CD4-positive, CD25-positive, alpha-beta regulatory T cell (primary cell): ENCODE results near the gene VASP. TPM values are rescaled to one million over a fixed set of nuclear protein-coding genes. Genes with fewer than 3 reads are reported as not detected.

Experiments
- ATAC-seq, 2 donors: fragments of 150-1000 bp; cut with Tn5 transposase; one replicate each; pipeline ENCODE4 v1.10.0; 2021; ENCODE audit warnings: low read depth in 2 of 2, moderate number of reproducible peaks in 2 of 2, moderate library complexity in 1 of 2
- DNase-seq, 3 donors: peaks; one replicate each; pipeline versions ENCODE4 v3.0.0 to v3.0.0-alpha.2; 2012 to 2022; ENCODE audit warnings: mixed read lengths in 1 of 3
- H3K27ac ChIP-seq: one replicate; pipeline ENCODE4 v1.7.0; 2013; ENCODE audit warnings: mild to moderate bottlenecking, low read length; ENCODE audit not compliant: insufficient read depth, poor library complexity, severe bottlenecking
- H3K27me3 ChIP-seq: one replicate; pipeline ENCODE4 v1.7.0; 2013; ENCODE audit warnings: low read length; ENCODE audit not compliant: control insufficient read depth, insufficient read depth
- H3K36me3 ChIP-seq: one replicate; pipeline ENCODE4 v1.7.0; 2013; ENCODE audit warnings: mild to moderate bottlenecking, low read length, moderate library complexity; ENCODE audit not compliant: control insufficient read depth, insufficient read depth
- H3K4me1 ChIP-seq: 2 replicates; pipeline ENCODE4 v1.7.0; 2013; ENCODE audit warnings: mild to moderate bottlenecking, low read length; ENCODE audit not compliant: insufficient read depth, control insufficient read depth, poor library complexity, severe bottlenecking
- H3K4me3 ChIP-seq: one replicate; pipeline ENCODE4 v1.7.0; 2013; ENCODE audit warnings: low read depth, mild to moderate bottlenecking, low read length, moderate library complexity
- H3K9me3 ChIP-seq, 2 experiments: 1 replicate in 1 of 2; 2 replicates in 1 of 2; pipeline ENCODE4 v1.7.0; 2013; ENCODE audit warnings: low read length in 2 of 2, mild to moderate bottlenecking in 1 of 2, moderate library complexity in 1 of 2; ENCODE audit not compliant: control insufficient read depth in 2 of 2
- H3K27ac Mint-ChIP-seq, 3 donors: one replicate each; pipeline ENCODE4 v1.8.0; 2020 to 2022; ENCODE audit warnings: mild to moderate bottlenecking in 3 of 3, mixed read lengths in 3 of 3, moderate library complexity in 2 of 3
- H3K27me3 Mint-ChIP-seq: one replicate; pipeline ENCODE4 v1.8.0; 2022; ENCODE audit warnings: mild to moderate bottlenecking, mixed read lengths
- H3K36me3 Mint-ChIP-seq: one replicate; pipeline ENCODE4 v1.8.0; 2020; ENCODE audit warnings: mixed read lengths
- H3K4me1 Mint-ChIP-seq, 4 donors: one replicate each; pipeline ENCODE4 v1.8.0; 2020 to 2022; ENCODE audit warnings: mixed read lengths in 4 of 4, mild to moderate bottlenecking in 1 of 4
- H3K4me3 Mint-ChIP-seq, 4 donors: one replicate each; pipeline ENCODE4 v1.8.0; 2020 to 2022; ENCODE audit warnings: mild to moderate bottlenecking in 4 of 4, mixed read lengths in 4 of 4, moderate library complexity in 3 of 4
- H3K9me3 Mint-ChIP-seq, 7 donors: one replicate each; pipeline ENCODE4 v1.8.0; 2020 to 2022; ENCODE audit warnings: mixed read lengths in 7 of 7, mild to moderate bottlenecking in 3 of 7, moderate library complexity in 2 of 7
- polyA plus RNA-seq, 4 donors: library from polyadenylated mRNA; unstranded; fragments of 300-500 nt; fragmentation: Illumina TruSeq; gene quantifications; one replicate each; pipeline ENCODE4 v1.2.3, GENCODE V29; 2021
- total RNA-seq: library from RNA; stranded (reverse); gene quantifications from one replicate; pipeline ENCODE4 v1.2.3, GENCODE V29; 2022

Gene VASP
- total and polyA plus RNA-seq, 5 donors from 2014 or later, result 40.3 to 115 (median 50.5) TPM

DNA sequence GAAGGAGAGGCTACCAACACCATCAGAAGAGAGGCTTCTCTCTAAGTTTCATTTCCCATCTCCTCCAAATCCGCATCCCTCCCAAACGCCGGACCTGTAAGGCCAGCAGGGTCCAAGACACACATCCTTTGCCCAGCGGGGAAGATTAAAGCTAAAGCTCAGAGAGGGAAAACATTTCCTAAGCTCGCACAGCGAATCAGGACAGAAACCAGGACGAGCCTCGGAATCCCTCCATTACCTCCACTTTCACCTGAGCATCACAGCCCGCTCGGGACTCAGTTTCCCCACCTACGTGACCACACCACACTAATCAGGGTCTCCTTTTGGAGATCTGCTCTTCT, 40.2 kb upstream of the VASP start:
- Histone ChIP-seq H3K4me1 (peaks cover 32% of the 10 kb centered on the region), H3K4me3 (peak overlapping the region; percentile 66), H3K27ac (peak overlapping the region; percentile 98), H3K36me3 (peaks cover 10% of the 10 kb centered on the region), H3K27me3 (peaks cover 2% of the 10 kb centered on the region), H3K9me3 (no peaks in the 10 kb centered on the region)
- Mint-ChIP-seq H3K4me3 (peak overlapping the region; percentile 90 to 99 (median 94)), H3K36me3 (no peaks in the 10 kb centered on the region), H3K9me3 (peaks cover 0 to 6% (median 0%) of the 10 kb centered on the region in 7 donors), H3K4me1 (peaks cover 0 to 26% (median 12%) of the 10 kb centered on the region in 4 donors), H3K27me3 (peaks cover 25% of the 10 kb centered on the region), H3K27ac (peak overlapping the region in 2 of 3 donors; percentile 99)
- ATAC-seq (no peak), DNase-seq (no peak)

DNA sequence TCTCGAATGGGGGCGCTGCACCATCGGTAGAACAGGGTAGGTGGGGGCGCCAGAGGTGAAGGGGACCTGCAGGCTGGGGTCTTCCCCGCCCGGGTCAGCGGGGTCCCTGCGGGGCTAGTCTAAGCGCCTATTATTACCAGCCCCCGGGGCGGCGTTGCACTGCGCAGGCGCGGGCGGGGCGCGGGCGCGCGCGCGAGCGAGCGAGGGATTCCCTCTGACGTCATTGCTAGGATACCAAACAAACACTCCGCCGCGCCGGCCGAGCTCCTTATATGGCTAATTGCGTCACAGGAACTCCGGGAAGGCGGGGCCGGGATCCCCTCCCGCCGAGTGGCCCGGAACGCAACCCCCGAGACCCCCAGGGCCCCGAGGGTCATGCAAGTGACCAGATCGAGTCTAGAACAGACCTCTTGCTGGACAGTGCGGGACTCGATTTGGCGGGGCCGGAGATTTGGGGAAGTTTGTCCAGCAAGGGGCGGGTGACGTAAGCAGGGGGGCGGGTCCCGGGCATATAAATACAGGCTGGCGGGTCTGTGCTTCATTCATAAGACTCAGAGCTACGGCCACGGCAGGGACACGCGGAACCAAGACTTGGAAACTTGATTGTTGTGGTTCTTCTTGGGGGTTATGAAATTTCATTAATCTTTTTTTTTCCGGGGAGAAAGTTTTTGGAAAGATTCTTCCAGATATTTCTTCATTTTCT, 39.7 kb upstream of the VASP start, which contains the start of gene FOSB:
Gene FOSB (plus strand): TSS at position 541 of the 703 bp plus-strand sequence. CDS start 591 bp downstream, outside the sequence.
- H3K9me3 ChIP-seq, result no peaks in the 10 kb centered on the region
- H3K4me1 ChIP-seq, result peaks cover 32% of the 10 kb centered on the region
- H3K27ac ChIP-seq, result peak within 1 kb of the TSS; percentile 98
- no peaks in the 10 kb centered on the region for H3K36me3 Mint-ChIP-seq
- ATAC-seq (peak; percentile 30 to 40), DNase-seq (peak; percentile 92 to 97 (median 94))
- peaks cover 2% of the 10 kb centered on the region for H3K27me3 ChIP-seq
- H3K9me3 Mint-ChIP-seq, result peaks cover 0 to 6% (median 0%) of the 10 kb centered on the region in 7 donors
- H3K27ac Mint-ChIP-seq, result peak within 1 kb of the TSS; percentile 89 to 99 (median 99)
- peaks cover 25% of the 10 kb centered on the region for H3K27me3 Mint-ChIP-seq
- peaks cover 0 to 29% (median 12%) of the 10 kb centered on the region in 4 donors for H3K4me1 Mint-ChIP-seq
- H3K36me3 ChIP-seq, result peaks cover 15% of the 10 kb centered on the region
- peak within 1 kb of the TSS; percentile 93 for H3K4me3 ChIP-seq
- H3K4me3 Mint-ChIP-seq, result peak within 1 kb of the TSS; percentile 90 to 99 (median 94)

DNA sequence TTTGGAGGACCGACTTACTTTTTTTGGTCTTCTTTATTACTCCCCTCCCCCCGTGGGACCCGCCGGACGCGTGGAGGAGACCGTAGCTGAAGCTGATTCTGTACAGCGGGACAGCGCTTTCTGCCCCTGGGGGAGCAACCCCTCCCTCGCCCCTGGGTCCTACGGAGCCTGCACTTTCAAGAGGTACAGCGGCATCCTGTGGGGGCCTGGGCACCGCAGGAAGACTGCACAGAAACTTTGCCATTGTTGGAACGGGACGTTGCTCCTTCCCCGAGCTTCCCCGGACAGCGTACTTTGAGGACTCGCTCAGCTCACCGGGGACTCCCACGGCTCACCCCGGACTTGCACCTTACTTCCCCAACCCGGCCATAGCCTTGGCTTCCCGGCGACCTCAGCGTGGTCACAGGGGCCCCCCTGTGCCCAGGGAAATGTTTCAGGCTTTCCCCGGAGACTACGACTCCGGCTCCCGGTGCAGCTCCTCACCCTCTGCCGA, 39.1 kb upstream of the VASP start:
- H3K36me3 Mint-ChIP-seq, result no peaks in the 10 kb centered on the region
- peaks cover 2% of the 10 kb centered on the region for H3K27me3 ChIP-seq
- peaks cover 32% of the 10 kb centered on the region for H3K4me1 ChIP-seq
- H3K4me3 Mint-ChIP-seq, result peak overlapping the region; percentile 90 to 99 (median 94)
- H3K4me3 ChIP-seq, result peak overlapping the region; percentile 93
- peak in 1 of 3 donors; percentile 55 for DNase-seq
- peak overlapping the region; percentile 89 to 99 (median 99) for H3K27ac Mint-ChIP-seq
- H3K27me3 Mint-ChIP-seq, result peaks cover 25% of the 10 kb centered on the region
- peaks cover 17% of the 10 kb centered on the region for H3K36me3 ChIP-seq
- peaks cover 0 to 29% (median 13%) of the 10 kb centered on the region in 4 donors for H3K4me1 Mint-ChIP-seq
- H3K27ac ChIP-seq, result peak overlapping the region; percentile 98
- no peaks in the 10 kb centered on the region for H3K9me3 ChIP-seq
- peak; percentile 3 to 12 for ATAC-seq
- H3K9me3 Mint-ChIP-seq, result peaks cover 0 to 6% (median 0%) of the 10 kb centered on the region in 7 donors

DNA sequence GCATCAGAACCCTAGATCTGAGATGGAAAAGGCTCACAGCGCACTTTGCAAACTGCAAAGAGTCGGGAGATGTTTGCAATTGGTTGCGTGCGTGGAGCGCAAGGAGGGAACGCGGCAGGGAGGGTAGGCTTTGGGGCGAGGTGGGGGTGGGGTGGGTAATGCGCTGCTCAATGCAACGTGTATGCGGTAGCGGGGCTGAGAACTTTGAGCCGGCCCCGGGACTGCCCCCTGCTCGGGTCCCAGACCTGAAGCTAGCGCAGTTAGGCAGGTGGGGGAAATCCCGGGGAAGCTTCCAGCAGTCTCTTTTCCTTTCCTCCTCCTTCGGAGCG, 38.5 kb upstream of the VASP start:
- no peaks in the 10 kb centered on the region for H3K9me3 ChIP-seq
- no peaks in the 10 kb centered on the region for H3K27me3 ChIP-seq
- H3K4me3 ChIP-seq, result peak overlapping the region; percentile 93
- Mint-ChIP-seq H3K9me3 (peaks cover 0 to 6% (median 0%) of the 10 kb centered on the region in 7 donors), H3K4me1 (peaks cover 0 to 29% (median 13%) of the 10 kb centered on the region in 4 donors), H3K27ac (peak overlapping the region; percentile 83 to 99 (median 99)), H3K27me3 (peaks cover 25% of the 10 kb centered on the region), H3K4me3 (peak overlapping the region; percentile 90 to 99 (median 94)), H3K36me3 (no peaks in the 10 kb centered on the region)
- H3K36me3 ChIP-seq, result peaks cover 17% of the 10 kb centered on the region
- peak; percentile 13 to 24 for ATAC-seq
- peak overlapping the region; percentile 98 for H3K27ac ChIP-seq
- no peak for DNase-seq
- peaks cover 32% of the 10 kb centered on the region for H3K4me1 ChIP-seq

DNA sequence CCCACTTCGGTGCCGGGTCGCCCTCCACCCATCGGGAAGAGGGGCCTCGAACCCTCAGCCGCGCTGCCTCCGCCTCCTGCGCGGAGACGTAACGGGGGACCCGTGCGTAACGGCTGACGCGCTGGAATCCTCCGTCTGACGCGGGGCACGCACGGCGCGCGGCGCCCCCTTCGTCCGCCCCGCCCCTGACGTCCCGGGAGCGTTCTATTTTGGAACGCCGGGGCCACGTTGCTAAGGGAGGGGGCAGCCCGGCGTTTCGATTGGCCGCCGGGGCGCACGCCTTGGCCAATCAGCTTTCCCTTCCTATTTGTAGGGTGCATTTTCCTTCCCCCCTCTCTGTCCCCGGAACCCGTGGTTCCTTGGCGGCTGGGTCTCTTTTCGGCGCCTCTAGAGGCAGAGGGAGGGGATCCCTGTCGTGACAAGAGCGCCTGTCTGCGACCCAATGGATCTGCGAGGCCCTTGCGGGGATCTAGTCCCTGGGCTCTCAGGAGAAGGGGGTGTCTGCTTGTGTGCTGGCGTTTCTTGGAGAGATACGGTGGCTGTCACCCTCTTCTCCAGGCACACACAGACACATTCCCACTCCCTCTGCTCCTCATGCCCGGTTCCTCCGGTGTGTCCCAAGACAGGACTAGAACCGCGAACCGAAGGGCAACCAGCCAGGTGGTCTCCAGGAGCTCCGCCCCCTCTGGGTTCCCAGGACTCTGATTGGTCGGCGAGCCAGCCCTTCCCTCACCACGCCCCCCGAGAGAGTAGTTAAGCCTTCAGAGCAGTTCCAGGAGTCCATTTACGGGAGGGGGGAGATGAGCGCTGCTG, 37.9 kb upstream of the VASP start:
- Histone ChIP-seq H3K27ac (peak overlapping the region; percentile 98), H3K27me3 (no peaks in the 10 kb centered on the region), H3K9me3 (no peaks in the 10 kb centered on the region), H3K4me3 (peak overlapping the region; percentile 93), H3K36me3 (peaks cover 17% of the 10 kb centered on the region), H3K4me1 (peaks cover 32% of the 10 kb centered on the region)
- peak overlapping the region; percentile 90 to 99 (median 94) for H3K4me3 Mint-ChIP-seq
- ATAC-seq (peak; percentile 82 to 83), DNase-seq (peak; percentile 75 to 98 (median 96))
- H3K36me3 Mint-ChIP-seq, result no peaks in the 10 kb centered on the region
- H3K27me3 Mint-ChIP-seq, result peaks cover 25% of the 10 kb centered on the region
- peaks cover 0 to 29% (median 14%) of the 10 kb centered on the region in 4 donors for H3K4me1 Mint-ChIP-seq
- H3K9me3 Mint-ChIP-seq, result peaks cover 0 to 6% (median 0%) of the 10 kb centered on the region in 7 donors
- peak overlapping the region; percentile 89 to 99 (median 99) for H3K27ac Mint-ChIP-seq

DNA sequence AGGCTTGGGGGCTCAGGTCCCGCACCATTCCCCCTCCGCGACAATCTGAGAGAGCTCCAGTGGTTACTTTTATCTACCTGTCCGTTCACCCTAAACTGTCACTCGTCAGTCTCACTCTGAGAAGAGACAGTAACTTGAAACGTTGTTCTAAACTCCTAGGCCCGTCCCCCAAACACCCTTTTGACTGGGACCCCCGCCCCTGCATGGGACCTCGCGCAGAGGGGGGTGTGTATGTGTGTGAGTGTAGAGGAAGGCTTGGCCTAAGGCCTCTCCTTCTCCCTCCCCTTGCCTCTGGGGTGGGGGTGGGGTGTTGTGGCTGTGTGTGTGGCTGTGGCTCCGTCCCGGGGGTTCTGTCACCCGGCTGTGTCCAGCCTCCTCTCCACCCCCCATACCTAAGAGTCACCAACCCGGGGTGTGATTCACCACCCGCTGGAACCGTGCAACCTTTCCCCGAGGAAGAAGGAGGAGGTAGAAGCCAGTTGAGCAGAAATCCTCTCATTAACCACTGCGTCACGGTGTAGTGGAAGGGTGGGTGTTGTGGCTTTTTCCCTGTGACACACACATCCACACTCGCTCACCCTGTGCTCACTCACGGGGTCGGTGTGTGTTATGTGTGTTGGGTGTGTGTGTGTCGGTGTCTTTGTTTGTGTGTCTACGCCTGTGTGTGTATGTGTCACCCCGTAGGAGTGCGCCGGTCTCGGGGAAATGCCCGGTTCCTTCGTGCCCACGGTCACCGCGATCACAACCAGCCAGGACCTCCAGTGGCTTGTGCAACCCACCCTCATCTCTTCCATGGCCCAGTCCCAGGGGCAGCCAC, 37.1 kb upstream of the VASP start:
- Histone ChIP-seq H3K36me3 (peaks cover 17% of the 10 kb centered on the region), H3K27ac (peak overlapping the region; percentile 98), H3K4me3 (peak overlapping the region; percentile 91), H3K9me3 (no peaks in the 10 kb centered on the region), H3K4me1 (peaks cover 34% of the 10 kb centered on the region), H3K27me3 (no peaks in the 10 kb centered on the region)
- ATAC-seq (no peak), DNase-seq (peak in 2 of 3 donors; percentile 40 to 48)
- H3K4me1 Mint-ChIP-seq, result peaks cover 2 to 35% (median 18%) of the 10 kb centered on the region in 4 donors
- H3K4me3 Mint-ChIP-seq, result peak overlapping the region; percentile 90 to 99 (median 94)
- H3K9me3 Mint-ChIP-seq, result peaks cover 0 to 6% (median 0%) of the 10 kb centered on the region in 7 donors
- H3K36me3 Mint-ChIP-seq, result no peaks in the 10 kb centered on the region
- peak overlapping the region in 2 of 3 donors; percentile 99 for H3K27ac Mint-ChIP-seq
- peaks cover 25% of the 10 kb centered on the region for H3K27me3 Mint-ChIP-seq

GRCh38 chr19:45470762-45471081, 36.6 kb upstream of the VASP start:
- Mint-ChIP-seq H3K27ac (peak overlapping the region in 2 of 3 donors; percentile 99), H3K4me1 (peaks cover 2 to 37% (median 20%) of the 10 kb centered on the region in 4 donors), H3K36me3 (no peaks in the 10 kb centered on the region), H3K27me3 (peaks cover 20% of the 10 kb centered on the region), H3K4me3 (peak overlapping the region; percentile 7 to 95 (median 92)), H3K9me3 (peaks cover 0 to 6% (median 0%) of the 10 kb centered on the region in 7 donors)
- Histone ChIP-seq H3K9me3 (no peaks in the 10 kb centered on the region), H3K4me3 (peak overlapping the region; percentile 31), H3K4me1 (peaks cover 34% of the 10 kb centered on the region), H3K27me3 (no peaks in the 10 kb centered on the region), H3K36me3 (peaks cover 17% of the 10 kb centered on the region), H3K27ac (no peak overlapping the region)
- no peak for ATAC-seq
- DNase-seq, result peak in 1 of 3 donors; percentile 21
